Activated naive CD8-positive, alpha-beta T cell treated with anti-CD3 and anti-CD28 coated beads, Interleukin-2, amount 10 ng/mL, durations not matched to agents 7 days and 5 days (primary cell): ENCODE results near the gene TIFAB. TPM values are rescaled to one million over a fixed set of nuclear protein-coding genes. Genes with fewer than 3 reads are reported as not detected.

ENCODE experiments used
- ATAC-seq: fragments of 150-1000 bp; cut with Tn5 transposase; one replicate; pipeline ENCODE4 v1.10.0; 2021; ENCODE audit warnings: low read depth, moderate library complexity
- POLR2A ChIA-PET: fragments of 350-600 bp; sonication (Branson Sonifier 250); formaldehyde crosslinking; loops from one replicate; lab custom pipeline; 2021; ENCODE audit warnings: antibody characterized with exemption; lab: Charles Lee
- DNase-seq: peaks from one replicate; pipeline ENCODE4 v3.0.0; 2021
- H3K27ac Mint-ChIP-seq: one replicate; pipeline ENCODE4 v1.8.0; 2022; ENCODE audit warnings: mild to moderate bottlenecking, mixed read lengths
- H3K27me3 Mint-ChIP-seq: one replicate; pipeline ENCODE4 v1.8.0; 2022; ENCODE audit warnings: mild to moderate bottlenecking, moderate library complexity, mixed read lengths
- H3K36me3 Mint-ChIP-seq: one replicate; pipeline ENCODE4 v1.8.0; 2021; ENCODE audit warnings: mild to moderate bottlenecking, mixed read lengths
- H3K4me1 Mint-ChIP-seq: one replicate; pipeline ENCODE4 v1.8.0; 2021; ENCODE audit warnings: mixed read lengths
- H3K4me3 Mint-ChIP-seq: one replicate; pipeline ENCODE4 v1.8.0; 2022; ENCODE audit warnings: mild to moderate bottlenecking, moderate library complexity, mixed read lengths
- H3K9me3 Mint-ChIP-seq: one replicate; pipeline ENCODE4 v1.8.0; 2021; ENCODE audit warnings: mixed read lengths
- total RNA-seq, 2 experiments: library from RNA; stranded (reverse); gene quantifications; one replicate each; pipeline ENCODE4 v1.2.3, GENCODE V29; 2021

TIFAB gene
- total RNA-seq, 2 experiments from 2014 or later: not detected

DNA sequence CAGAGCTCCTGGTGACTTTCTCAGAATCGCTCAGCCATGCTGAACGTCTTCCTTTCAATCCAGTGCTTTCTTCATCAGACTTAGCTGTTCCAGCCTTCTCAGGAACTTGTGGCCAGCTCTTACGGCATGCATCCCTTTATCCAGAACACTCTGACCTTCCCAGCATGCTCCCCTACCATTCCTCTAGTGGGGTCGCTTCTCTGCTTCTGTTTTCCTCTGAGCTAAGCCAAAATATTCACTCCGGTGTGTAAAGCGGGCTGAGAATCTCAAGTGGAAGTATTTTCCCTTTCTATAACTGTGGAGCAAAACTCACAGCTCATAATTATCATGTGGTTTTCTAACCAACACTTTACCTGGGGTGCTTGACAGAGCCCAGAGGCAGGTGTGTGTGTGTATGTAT is 11.2 kb downstream of the TIFAB start:
- H3K36me3 Mint-ChIP-seq: no peaks in the 10 kb centered on the region
- no peak for ATAC-seq
- no peak overlapping the region for H3K4me3 Mint-ChIP-seq
- H3K27me3 Mint-ChIP-seq: peaks cover 10% of the 10 kb centered on the region
- POLR2A ChIA-PET: no interaction called here
- H3K27ac Mint-ChIP-seq: no peak overlapping the region
- H3K9me3 Mint-ChIP-seq: no peaks in the 10 kb centered on the region
- peaks cover 6% of the 10 kb centered on the region for H3K4me1 Mint-ChIP-seq
- no peak for DNase-seq

DNA sequence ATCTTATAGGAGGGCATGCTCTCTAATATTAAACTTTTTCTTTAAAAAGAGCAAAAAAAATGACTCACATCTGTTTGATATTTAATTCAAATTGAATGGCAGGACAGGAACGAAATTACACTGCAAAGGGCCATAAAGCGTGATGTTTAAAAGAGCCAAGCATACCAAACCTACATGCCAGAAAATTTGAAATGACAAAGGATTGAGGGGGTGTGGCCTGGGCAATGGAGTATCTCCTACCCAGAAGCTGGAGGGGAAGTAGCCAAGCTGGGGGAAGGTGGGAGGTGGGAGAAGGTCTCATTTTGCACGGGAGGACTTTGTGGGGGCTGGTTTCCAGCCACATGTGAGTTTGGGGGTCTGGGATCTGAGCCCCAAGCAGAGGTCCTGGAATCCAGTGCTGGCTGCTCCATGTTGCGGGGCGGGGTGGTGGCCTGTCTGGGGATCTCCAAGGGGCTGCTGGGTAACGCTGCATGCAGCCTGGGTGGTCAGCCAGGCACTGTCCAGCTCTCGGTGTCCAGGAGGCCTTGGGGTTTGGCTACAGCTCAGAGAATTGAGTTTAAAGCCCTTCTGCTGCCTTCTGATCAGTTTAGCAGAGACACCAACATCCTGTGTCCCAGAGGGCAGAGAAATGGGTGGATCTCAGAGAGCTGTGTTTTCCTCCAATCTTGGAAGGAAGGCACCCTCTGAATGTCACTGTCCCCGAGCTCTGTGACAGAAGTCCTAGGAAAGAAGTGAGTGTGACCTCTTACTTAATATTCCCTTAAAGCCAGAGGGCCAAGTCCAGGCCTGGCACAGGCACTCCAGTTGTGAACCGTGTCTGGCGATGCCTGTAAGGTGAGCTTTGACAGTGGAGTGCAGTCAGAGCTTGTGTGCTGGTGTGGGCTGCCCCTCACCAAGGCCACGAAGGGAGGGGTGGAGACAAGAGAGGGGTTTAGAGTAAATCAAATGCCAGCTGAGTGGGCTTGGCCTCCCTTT is 12.6 kb downstream of the TIFAB start:
- no peak overlapping the region for H3K27ac Mint-ChIP-seq
- DNase-seq (no peak), ATAC-seq (no peak)
- H3K27me3 Mint-ChIP-seq: peaks cover 18% of the 10 kb centered on the region
- H3K36me3 Mint-ChIP-seq: no peaks in the 10 kb centered on the region
- H3K4me1 Mint-ChIP-seq: peaks cover 6% of the 10 kb centered on the region
- H3K4me3 Mint-ChIP-seq: no peak overlapping the region
- no peaks in the 10 kb centered on the region for H3K9me3 Mint-ChIP-seq
- POLR2A ChIA-PET: no interaction called here

DNA sequence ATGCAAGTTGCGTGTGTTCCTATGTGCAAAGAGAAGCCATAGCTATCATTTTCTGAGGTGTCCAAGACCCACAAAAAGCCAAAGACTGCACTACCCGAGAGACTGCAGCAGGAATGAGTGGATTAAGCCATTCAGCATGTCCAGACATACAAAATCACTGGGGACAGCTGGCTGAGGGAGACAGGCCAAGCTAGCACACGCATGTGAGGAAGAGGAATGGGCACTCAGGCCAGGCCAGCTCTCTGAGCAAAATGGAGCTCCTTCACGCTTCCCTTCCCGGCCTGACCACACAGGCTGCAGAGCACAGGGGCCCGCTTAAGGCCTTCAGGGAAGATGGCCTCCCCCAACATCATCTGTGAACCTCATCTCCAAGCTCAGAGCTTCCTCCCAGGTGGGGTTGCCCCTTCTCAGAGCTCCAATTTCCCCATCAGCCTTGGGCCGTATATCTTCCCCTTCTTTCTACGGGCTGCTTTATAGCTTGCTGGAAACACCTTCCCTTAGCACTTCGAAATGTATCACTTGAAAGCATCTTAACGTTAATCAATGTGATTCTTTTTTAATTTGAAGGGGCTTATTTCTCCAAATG is 13.4 kb downstream of the TIFAB start:
- H3K4me1 Mint-ChIP-seq: peaks cover 6% of the 10 kb centered on the region
- H3K4me3 Mint-ChIP-seq: no peak overlapping the region
- ATAC-seq: no peak
- no peak for DNase-seq
- no peaks in the 10 kb centered on the region for H3K9me3 Mint-ChIP-seq
- POLR2A ChIA-PET: no interaction called here
- no peak overlapping the region for H3K27ac Mint-ChIP-seq
- H3K27me3 Mint-ChIP-seq: peaks cover 23% of the 10 kb centered on the region
- H3K36me3 Mint-ChIP-seq: no peaks in the 10 kb centered on the region

DNA sequence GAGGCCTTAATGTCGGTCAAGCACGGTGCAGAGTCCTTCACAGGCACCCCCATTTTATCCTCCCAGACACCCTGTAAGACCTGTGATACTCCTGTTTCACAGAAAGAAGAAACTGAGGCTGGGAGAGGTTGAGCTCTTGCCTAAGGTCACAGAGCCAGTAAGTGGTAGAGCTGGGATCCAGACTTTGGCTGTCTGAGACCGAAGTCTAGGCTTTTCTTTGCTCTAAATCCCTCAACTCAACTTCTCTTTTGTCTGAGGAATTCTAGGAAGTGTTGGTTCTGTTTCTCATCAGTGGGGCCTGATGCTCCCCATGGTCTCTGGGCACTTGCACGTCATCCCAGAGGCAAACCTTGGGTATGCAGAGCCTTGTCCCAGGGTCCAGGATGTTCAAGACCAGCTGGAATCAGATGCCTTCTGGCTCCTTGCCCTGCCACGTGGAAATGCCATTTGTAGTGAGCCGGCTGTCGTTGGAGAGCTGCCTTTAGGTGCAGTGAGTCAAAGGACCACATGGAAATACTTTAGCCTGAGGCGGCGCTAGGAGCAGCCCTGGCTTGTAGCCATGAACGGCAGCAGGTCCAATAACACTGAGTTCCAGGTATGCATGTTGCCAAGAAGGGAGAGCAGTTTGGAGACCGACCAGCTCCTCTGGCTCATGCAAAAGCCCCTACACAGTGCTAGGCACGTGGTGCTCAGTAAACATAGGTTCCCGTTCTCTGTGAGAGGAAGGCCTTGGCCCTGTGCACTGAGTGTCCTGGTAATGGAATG is 14.2 kb downstream of the TIFAB start:
- Mint-ChIP-seq H3K9me3 (no peaks in the 10 kb centered on the region), H3K4me3 (no peak overlapping the region), H3K36me3 (no peaks in the 10 kb centered on the region), H3K27ac (no peak overlapping the region), H3K27me3 (peaks cover 24% of the 10 kb centered on the region), H3K4me1 (peaks cover 6% of the 10 kb centered on the region)
- POLR2A ChIA-PET: no interaction called here
- no peak for ATAC-seq
- no peak for DNase-seq

DNA sequence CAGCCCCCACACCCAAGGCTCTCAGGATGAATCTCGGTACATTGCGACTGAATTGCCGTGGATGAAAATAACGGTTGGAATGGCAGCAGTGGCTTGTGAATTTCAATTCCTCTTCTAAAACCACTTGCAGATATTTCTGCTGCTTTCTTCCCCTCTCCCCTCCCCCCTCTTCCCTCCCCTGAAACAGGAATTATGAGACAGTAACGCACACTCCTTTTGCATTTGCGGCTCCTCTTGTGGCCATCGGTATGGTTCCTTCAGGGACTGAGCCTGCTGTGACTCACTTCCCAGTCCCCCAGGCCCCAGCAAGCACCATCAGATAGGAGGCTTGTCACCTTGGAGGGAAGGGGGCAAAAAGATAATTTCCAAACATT is 14.7 kb downstream of the TIFAB start:
- Mint-ChIP-seq H3K36me3 (no peaks in the 10 kb centered on the region), H3K27ac (no peak overlapping the region), H3K4me3 (no peak overlapping the region), H3K4me1 (peaks cover 6% of the 10 kb centered on the region), H3K9me3 (no peaks in the 10 kb centered on the region), H3K27me3 (peaks cover 27% of the 10 kb centered on the region)
- ATAC-seq (no peak), DNase-seq (no peak)
- POLR2A ChIA-PET: no interaction called here

DNA sequence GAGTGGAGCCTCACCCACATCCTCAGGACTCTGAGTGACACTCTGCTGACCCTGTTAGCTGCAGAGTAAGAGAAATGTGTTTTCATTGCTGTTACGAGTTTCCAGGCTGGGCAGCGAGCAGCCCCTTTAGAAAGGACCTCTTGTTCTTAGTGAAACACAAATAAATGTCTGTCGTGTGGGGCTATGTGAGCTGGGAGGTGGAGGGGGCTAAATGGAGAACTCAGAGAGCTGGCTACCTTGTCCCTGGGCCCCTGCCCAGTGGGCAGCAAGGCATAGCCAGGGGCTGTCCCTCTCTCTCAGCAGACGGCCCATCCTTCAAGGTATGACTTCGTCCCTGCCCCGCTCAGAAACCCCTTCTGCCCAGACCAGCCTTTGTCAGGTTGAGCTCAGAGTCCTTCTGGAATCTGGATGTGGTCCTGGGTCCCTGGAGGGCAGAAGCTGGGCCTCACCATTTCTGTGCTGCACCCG is 15.2 kb downstream of the TIFAB start:
- no peak for ATAC-seq
- POLR2A ChIA-PET: no interaction called here
- DNase-seq: no peak

DNA sequence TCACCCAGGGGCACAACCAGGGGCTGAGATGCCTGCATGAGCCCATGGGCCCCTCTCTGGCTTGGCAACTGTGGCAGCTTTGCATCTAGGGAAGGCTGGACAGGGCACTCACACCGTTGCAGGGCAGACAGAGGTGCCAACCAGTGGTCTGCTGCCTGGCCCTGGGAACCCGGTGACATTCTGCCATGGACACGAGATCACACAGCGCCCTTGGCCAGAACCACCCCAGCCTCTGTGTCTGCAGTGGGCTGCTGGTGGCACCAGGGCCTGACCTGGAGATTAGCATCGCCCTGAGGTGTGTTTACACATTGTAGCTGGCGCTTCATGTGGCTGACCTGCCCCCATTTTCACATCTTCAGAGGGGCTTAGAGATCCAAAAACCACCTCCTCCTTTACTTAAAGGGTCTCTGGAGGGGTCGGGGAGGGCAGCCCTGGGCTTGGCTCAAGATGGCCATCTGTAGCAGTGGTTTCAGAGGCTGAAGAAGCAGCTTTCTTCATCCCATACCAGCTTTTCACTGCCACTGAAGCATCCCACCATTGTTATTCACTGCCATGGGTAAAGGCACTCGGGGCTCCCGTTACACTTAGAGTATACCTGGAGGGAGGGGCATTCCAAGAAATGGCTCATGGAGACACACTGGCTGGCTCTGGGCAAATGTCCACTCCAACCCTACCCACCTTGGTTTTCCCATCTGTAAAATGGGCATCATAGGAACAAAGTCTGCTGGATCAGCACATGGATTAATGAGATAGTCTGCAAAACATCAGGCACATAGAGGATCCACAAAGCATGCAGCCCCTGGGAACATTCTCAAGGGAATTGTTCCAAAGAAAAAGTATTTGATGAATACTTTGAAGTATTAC is 16.5 kb downstream of the TIFAB start:
- peaks cover 2% of the 10 kb centered on the region for H3K4me1 Mint-ChIP-seq
- no peak overlapping the region for H3K4me3 Mint-ChIP-seq
- peaks cover 27% of the 10 kb centered on the region for H3K27me3 Mint-ChIP-seq
- no peaks in the 10 kb centered on the region for H3K9me3 Mint-ChIP-seq
- no peak overlapping the region for H3K27ac Mint-ChIP-seq
- DNase-seq (no peak), ATAC-seq (no peak)
- POLR2A ChIA-PET: no interaction called here
- no peaks in the 10 kb centered on the region for H3K36me3 Mint-ChIP-seq

More for the DNA sequence above, 15.2 kb downstream of the TIFAB start:
- H3K4me1 Mint-ChIP-seq: peaks cover 5% of the 10 kb centered on the region
- H3K27ac Mint-ChIP-seq: no peak overlapping the region
- no peaks in the 10 kb centered on the region for H3K36me3 Mint-ChIP-seq
- H3K4me3 Mint-ChIP-seq: no peak overlapping the region
- H3K9me3 Mint-ChIP-seq: no peaks in the 10 kb centered on the region
- peaks cover 27% of the 10 kb centered on the region for H3K27me3 Mint-ChIP-seq

DNA sequence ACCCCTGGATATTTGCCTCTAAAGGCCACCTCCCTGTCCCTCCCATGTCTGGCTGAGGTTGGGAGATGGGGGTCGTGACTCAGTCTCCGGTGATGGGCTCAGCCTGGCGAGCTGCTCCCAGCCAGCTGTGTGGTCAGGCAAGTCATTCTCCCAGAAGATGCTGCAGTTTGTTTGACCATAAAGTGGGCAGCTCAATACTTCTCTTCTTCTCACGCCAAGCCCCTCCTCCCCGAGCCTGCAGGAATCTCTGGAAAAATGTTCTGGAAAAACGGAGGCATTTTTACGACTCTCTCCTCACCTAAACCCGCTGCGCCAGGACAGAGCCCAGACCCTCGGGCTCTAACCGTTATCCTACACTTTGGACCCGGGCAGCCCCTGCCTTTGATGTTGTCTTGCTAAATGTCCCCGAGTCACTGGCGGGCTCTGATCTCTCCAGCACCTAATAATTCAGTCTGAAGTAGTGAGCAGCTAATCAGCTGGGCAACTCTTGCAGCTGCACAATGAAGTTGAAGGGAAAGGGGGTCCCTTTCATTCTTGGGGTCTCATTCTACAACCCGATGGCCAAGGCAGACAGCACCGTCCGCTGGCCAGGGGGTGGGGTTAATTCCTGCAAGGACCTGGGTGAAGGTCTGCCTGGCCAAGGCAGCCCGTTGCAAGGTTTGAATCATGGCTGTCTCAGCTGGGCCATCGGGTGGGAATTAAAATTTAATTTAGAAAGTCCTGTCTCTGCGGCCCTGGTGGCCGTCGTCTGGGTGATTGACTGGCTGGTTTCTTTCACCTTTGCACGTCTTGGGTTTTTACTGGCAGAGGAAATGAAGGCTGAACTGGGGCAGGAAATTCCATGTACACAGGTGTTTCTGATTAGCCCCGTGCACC is 17.3 kb downstream of the TIFAB start:
- no peak for DNase-seq
- Mint-ChIP-seq H3K36me3 (no peaks in the 10 kb centered on the region), H3K4me3 (no peak overlapping the region), H3K27me3 (peaks cover 27% of the 10 kb centered on the region), H3K4me1 (peaks cover 2% of the 10 kb centered on the region), H3K9me3 (no peaks in the 10 kb centered on the region), H3K27ac (no peak overlapping the region)
- ATAC-seq: no peak
- POLR2A ChIA-PET: no interaction called here

DNA sequence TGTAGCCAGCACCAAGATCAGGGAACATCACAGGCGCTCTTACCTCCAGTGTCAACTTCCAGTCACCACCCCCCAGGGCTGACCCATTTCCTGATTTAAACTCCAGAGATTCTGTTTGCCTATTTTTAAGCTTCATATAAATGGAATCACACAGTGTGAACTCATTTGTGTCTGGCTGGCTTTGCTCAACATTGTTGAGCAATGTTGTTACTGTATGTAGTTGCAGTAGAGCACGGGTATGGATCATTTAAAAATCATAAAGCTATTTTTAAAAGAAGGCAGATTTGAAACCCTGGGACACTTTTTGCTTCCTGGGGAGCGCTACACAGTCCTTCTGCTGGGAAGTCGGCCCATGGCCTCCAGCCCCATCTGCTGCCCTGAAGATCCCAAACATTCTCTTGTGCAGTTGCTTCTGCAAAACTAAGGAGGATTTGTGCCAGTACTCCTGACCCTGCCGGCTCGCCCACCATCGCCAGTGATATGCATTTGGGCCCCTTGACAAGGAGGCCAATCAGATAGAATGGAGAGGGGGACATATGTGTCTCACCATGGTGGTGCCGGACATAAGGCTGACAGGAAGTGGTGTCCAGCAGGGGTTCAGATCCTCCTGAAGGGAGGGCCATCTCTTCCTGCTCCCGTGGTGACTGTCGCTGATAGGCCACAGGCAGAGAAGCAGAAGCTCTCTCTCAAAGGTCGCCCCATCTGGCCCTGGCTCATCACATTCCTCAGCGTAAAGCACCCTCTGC is 18.3 kb downstream of the TIFAB start:
- H3K4me3 Mint-ChIP-seq: no peak overlapping the region
- peaks cover 2% of the 10 kb centered on the region for H3K4me1 Mint-ChIP-seq
- POLR2A ChIA-PET: no interaction called here
- ATAC-seq: no peak
- H3K36me3 Mint-ChIP-seq: no peaks in the 10 kb centered on the region
- H3K27me3 Mint-ChIP-seq: peaks cover 27% of the 10 kb centered on the region
- no peaks in the 10 kb centered on the region for H3K9me3 Mint-ChIP-seq
- peak; percentile 17 for DNase-seq
- no peak overlapping the region for H3K27ac Mint-ChIP-seq

DNA sequence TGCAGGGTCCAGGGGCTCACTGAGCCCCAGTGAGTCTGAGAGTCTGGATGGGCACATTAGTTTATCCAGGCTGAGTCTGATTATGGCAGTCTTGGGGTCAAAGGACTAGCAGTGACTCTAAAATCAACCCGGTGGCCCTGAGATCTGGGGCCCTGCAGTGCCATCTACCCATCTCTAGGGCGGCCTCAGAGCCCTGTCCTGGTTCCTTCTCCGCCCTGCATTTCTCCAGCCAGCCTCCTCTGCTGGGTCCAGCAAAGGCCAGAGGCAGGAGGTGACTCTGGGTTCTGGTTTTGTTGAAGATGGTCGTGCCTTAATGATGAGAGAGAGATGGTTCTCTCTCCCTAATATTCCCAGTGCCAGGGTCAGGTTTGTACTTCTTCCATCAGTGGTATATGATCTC is 20.0 kb downstream of the TIFAB start:
- Mint-ChIP-seq H3K36me3 (no peaks in the 10 kb centered on the region), H3K27me3 (peaks cover 25% of the 10 kb centered on the region), H3K9me3 (no peaks in the 10 kb centered on the region), H3K27ac (no peak overlapping the region), H3K4me1 (no peaks in the 10 kb centered on the region), H3K4me3 (no peak overlapping the region)
- DNase-seq: no peak
- no peak for ATAC-seq
- POLR2A ChIA-PET: no interaction called here

DNA sequence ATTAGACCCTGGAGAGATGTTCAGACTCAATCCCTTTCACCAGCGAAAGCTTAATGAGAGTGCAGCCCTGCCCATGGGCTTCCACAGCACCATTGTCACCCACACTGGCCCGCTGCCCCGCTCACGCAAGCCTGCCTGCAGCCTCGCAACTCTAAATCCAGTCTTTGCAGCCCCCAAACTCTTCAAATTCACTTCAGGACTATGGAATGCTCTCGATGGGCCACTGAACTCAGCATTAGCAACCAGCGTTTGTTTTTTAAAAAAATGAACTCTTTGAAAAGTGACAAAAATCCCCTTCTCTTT is 22.1 kb downstream of the TIFAB start:
- no peak for DNase-seq
- POLR2A ChIA-PET: no interaction called here
- no peaks in the 10 kb centered on the region for H3K9me3 Mint-ChIP-seq
- no peak overlapping the region for H3K27ac Mint-ChIP-seq
- no peak overlapping the region for H3K4me3 Mint-ChIP-seq
- H3K36me3 Mint-ChIP-seq: no peaks in the 10 kb centered on the region
- peaks cover 15% of the 10 kb centered on the region for H3K4me1 Mint-ChIP-seq
- no peak for ATAC-seq
- peaks cover 21% of the 10 kb centered on the region for H3K27me3 Mint-ChIP-seq
